ENCODE data around the gene GMPR2.

GRCh38 chr14:24198814-24199524, 33.8 kb upstream of the GMPR2 start:
- TF ChIP-seq CTCF (IDR thresholded peaks at IDR 0.05): no peak
- TF ChIP-seq POLR2A (IDR thresholded peaks at IDR 0.05): no peak

Data from thyroid gland (tissue), 4 donors.